ENCODE results near the gene WDR87. TPM values are rescaled to one million over a fixed set of nuclear protein-coding genes. Genes with fewer than 3 reads are reported as not detected.

Gene WDR87
- total RNA-seq, 2 experiments from 2014 or later: not detected

GRCh38 chr19:37946132-37946531 lies 39.7 kb upstream of the WDR87 start:
- peaks cover 18% of the 10 kb centered on the region for H3K36me3 Mint-ChIP-seq (ENCODE audit: low read depth)

GRCh38 chr19:37943480-37943879 lies 37.1 kb upstream of the WDR87 start:
- no peaks in the 10 kb centered on the region for H3K4me1 ChIP-seq (ENCODE audit: insufficient read depth, low read length)
- H3K9me3 ChIP-seq (ENCODE audit: control insufficient read depth in 1 of 2, insufficient read depth in 1 of 2, low read length in 2 of 2): no peaks in the 10 kb centered on the region
- no peak overlapping the region for H3K27ac Mint-ChIP-seq
- no peak for TF ChIP-seq CTCF (IDR thresholded peaks at IDR 0.05)
- H3K27me3 ChIP-seq (ENCODE audit: control insufficient read depth in 1 of 2, insufficient read depth in 2 of 2, low read length in 2 of 2): no peaks in the 10 kb centered on the region
- intact Hi-C loops (cut with DNase I, micrococcal nuclease): no loop called here
- no peak overlapping the region for H3K4me3 ChIP-seq (ENCODE audit: low read length)
- no peaks in the 10 kb centered on the region for H3K27me3 Mint-ChIP-seq
- DNase-seq (no peak), ATAC-seq (ENCODE audit: poor library complexity) (no peak)
- peaks cover 7% of the 10 kb centered on the region for H3K4me1 Mint-ChIP-seq (ENCODE audit: low read depth)
- H3K27ac ChIP-seq (ENCODE audit: low read depth in 1 of 2, low read length in 2 of 2): no peak overlapping the region
- no peaks in the 10 kb centered on the region for H3K36me3 ChIP-seq (ENCODE audit: insufficient read depth, low read length)
- no peaks in the 10 kb centered on the region for H3K9me3 Mint-ChIP-seq
- ChIA-PET CTCF (no interaction called here), POLR2A (no interaction called here)
- H3K36me3 Mint-ChIP-seq (ENCODE audit: low read depth): peaks cover 26% of the 10 kb centered on the region
- no peak overlapping the region for H3K4me3 Mint-ChIP-seq

More at GRCh38 chr19:37946132-37946531, 39.7 kb upstream of the WDR87 start:
- CTCF ChIA-PET: no interaction called here
- TF ChIP-seq CTCF (IDR thresholded peaks at IDR 0.05): no peak
- Mint-ChIP-seq H3K27ac (no peak overlapping the region), H3K4me3 (no peak overlapping the region), H3K27me3 (no peaks in the 10 kb centered on the region), H3K9me3 (no peaks in the 10 kb centered on the region), H3K4me1 (ENCODE audit: low read depth) (peaks cover 7% of the 10 kb centered on the region)
- intact Hi-C loops (cut with DNase I, micrococcal nuclease): no loop called here
- Histone ChIP-seq H3K27ac (ENCODE audit: low read depth in 1 of 2, low read length in 2 of 2) (no peak overlapping the region), H3K4me3 (ENCODE audit: low read length) (no peak overlapping the region), H3K27me3 (ENCODE audit: control insufficient read depth in 1 of 2, insufficient read depth in 2 of 2, low read length in 2 of 2) (no peaks in the 10 kb centered on the region), H3K4me1 (ENCODE audit: insufficient read depth, low read length) (no peaks in the 10 kb centered on the region), H3K36me3 (ENCODE audit: insufficient read depth, low read length) (no peaks in the 10 kb centered on the region), H3K9me3 (ENCODE audit: control insufficient read depth in 1 of 2, insufficient read depth in 1 of 2, low read length in 2 of 2) (no peaks in the 10 kb centered on the region)
- ATAC-seq (ENCODE audit: poor library complexity): no peak
- POLR2A ChIA-PET: no interaction called here
- no peak for DNase-seq

DNA sequence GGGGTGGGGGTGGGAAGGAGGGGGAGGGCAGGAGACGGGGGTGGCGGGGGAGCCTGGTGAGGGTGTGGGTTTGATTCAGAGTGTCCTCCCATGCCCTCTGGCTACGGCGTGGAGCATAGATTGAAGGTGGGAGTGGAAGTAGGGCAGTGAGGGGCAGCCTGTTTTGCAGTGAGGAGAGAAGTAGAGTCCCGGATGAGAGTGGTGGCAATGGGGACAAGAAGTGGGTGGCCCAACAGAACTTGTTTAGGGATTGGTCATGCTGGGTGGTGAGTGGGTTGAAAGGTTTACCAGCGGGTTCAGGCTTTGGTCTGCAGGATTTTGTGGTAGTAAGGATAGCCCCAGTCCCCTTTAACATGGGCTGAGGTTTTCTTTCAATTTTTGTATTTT lies 36.1 kb upstream of the WDR87 start:
- Mint-ChIP-seq H3K27me3 (no peaks in the 10 kb centered on the region), H3K4me1 (ENCODE audit: low read depth) (peaks cover 12% of the 10 kb centered on the region), H3K27ac (no peak overlapping the region), H3K4me3 (no peak overlapping the region), H3K9me3 (no peaks in the 10 kb centered on the region), H3K36me3 (ENCODE audit: low read depth) (peaks cover 29% of the 10 kb centered on the region)
- no peaks in the 10 kb centered on the region for H3K27me3 ChIP-seq (ENCODE audit: control insufficient read depth in 1 of 2, insufficient read depth in 2 of 2, low read length in 2 of 2)
- CTCF ChIA-PET: no interaction called here
- intact Hi-C loops (cut with DNase I, micrococcal nuclease): no loop called here
- POLR2A ChIA-PET: no interaction called here
- no peak for DNase-seq
- H3K9me3 ChIP-seq (ENCODE audit: control insufficient read depth in 1 of 2, insufficient read depth in 1 of 2, low read length in 2 of 2): no peaks in the 10 kb centered on the region
- no peak for TF ChIP-seq CTCF (IDR thresholded peaks at IDR 0.05)
- no peaks in the 10 kb centered on the region for H3K4me1 ChIP-seq (ENCODE audit: insufficient read depth, low read length)
- H3K36me3 ChIP-seq (ENCODE audit: insufficient read depth, low read length): no peaks in the 10 kb centered on the region
- ATAC-seq (ENCODE audit: poor library complexity): no peak
- H3K4me3 ChIP-seq (ENCODE audit: low read length): no peak overlapping the region
- no peak overlapping the region for H3K27ac ChIP-seq (ENCODE audit: low read depth in 1 of 2, low read length in 2 of 2)

All from CD4-positive, alpha-beta T cell (primary cell).